Cardiac atrium fibroblast (primary cell): ENCODE measurements around the gene OR4D1. TPM values are rescaled to one million over a fixed set of nuclear protein-coding genes. Genes with fewer than 3 reads are reported as not detected.

Experiments used
- total RNA-seq: library from RNA; depleted of rRNA; stranded (reverse); fragments of >200 nt; gene quantifications from 2 replicates; pipeline ENCODE4 v1.2.3, GENCODE V29; 2015

The OR4D1 gene
- not detected in 2 replicates for total RNA-seq

DNA sequence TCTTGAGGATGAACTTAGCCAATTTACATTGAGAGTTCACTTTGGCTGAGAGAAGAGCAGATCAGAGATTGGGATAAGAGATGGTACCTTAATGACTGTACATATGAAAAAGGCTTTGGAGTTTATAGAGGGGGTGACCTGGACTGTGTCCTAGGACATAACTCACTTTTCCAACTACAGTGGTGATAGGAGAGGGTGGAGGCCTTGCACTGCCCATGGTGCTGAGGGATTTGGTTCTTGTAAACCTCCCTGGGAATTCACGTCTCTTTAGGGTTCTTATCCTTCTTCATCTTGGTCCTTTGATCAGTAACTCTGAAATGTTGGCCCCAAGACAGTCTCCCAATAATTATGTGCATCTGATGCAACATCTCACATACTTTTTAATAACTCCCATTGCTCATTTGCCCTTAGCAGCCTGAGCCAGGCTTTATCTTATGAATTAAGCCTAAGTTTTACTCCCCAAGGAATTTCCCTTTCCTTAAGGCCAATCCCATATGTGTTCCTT is at the start of gene OR4D1:
Gene OR4D1 (plus strand): TSS at position 455 of the 505 bp plus-strand sequence. CDS start 6,770 bp downstream, outside the sequence.

GRCh38 chr17:58166682-58167081 is 18.5 kb downstream of the OR4D1 start, which contains the start of gene OR4D2:
Gene OR4D2, plus strand, starts transcription at chr17:58166982. Its CDS starts 2,674 bp downstream, at chr17:58169656.

GRCh38 chr17:58192612-58193011 is 44.4 kb downstream of the OR4D1 start, which contains the start of gene EPX:
Gene EPX, plus strand, starts transcription at chr17:58192726. Its CDS starts 121 bp downstream, at chr17:58192847.

Other genes starting within 250 kb of the OR4D1 start
- 31.1 and 33.0 TPM in 2 replicates for gene CUEDC1, start 193.0 kb upstream of the OR4D1 start, total RNA-seq
- gene VEZF1, start 160.1 kb upstream of the OR4D1 start, total RNA-seq = 17.9 and 24.1 TPM in 2 replicates
- gene SRSF1, start 141.1 kb upstream of the OR4D1 start, total RNA-seq = 165 and 182 TPM in 2 replicates
- 11.3 and 12.5 TPM in 2 replicates for gene DYNLL2, start 65.0 kb upstream of the OR4D1 start, total RNA-seq
- not detected in 2 replicates for gene OR4D2, start 18.6 kb downstream of the OR4D1 start, total RNA-seq
- not detected in 2 replicates for gene EPX, start 44.3 kb downstream of the OR4D1 start, total RNA-seq
- 13.4 and 16.2 TPM in 2 replicates for gene MKS1, start 70.9 kb downstream of the OR4D1 start, total RNA-seq
- not detected in 2 replicates for gene LPO, start 90.2 kb downstream of the OR4D1 start, total RNA-seq
- not detected in 2 replicates for gene MPO, start 132.6 kb downstream of the OR4D1 start, total RNA-seq
- 0.32 TPM in 1 of 2 replicates, not detected in the other for gene TSPOAP1, start 180.4 kb downstream of the OR4D1 start, total RNA-seq
- gene SUPT4H1, start 203.8 kb downstream of the OR4D1 start, total RNA-seq = 30.5 and 40.5 TPM in 2 replicates